Fibroblast of villous mesenchyme (primary cell): ENCODE data around the gene BFSP2. TPM values are rescaled to one million over a fixed set of nuclear protein-coding genes. Genes with fewer than 3 reads are reported as not detected.

Source experiments
- DNase-seq: peaks from one replicate; pipeline ENCODE4 v3.0.0-alpha.2; 2010; ENCODE audit warnings: low read depth
- H3K4me3 ChIP-seq: 2 replicates; pipeline ENCODE4 v1.5.1; 2011; ENCODE audit warnings: low read depth, mild to moderate bottlenecking, low read length
- CTCF ChIP-seq: IDR thresholded peaks from 2 replicates; pipeline ENCODE4 v1.5.1; 2012; ENCODE audit warnings: low read depth, mild to moderate bottlenecking, low read length; ENCODE audit not compliant: insufficient read depth
- total RNA-seq: library from RNA; depleted of rRNA; stranded (reverse); fragments of >200 nt; gene quantifications from 2 replicates; pipeline ENCODE4 v1.2.3, GENCODE V29; 2012

BFSP2 gene
- total RNA-seq, 1 donor: not detected

GRCh38 chr3:133366921-133367320 lies 32.9 kb upstream of the BFSP2 start:
- DNase-seq: no peak
- no peak for TF ChIP-seq CTCF
- no peak overlapping the region for H3K4me3 ChIP-seq

- no peak overlapping the region for H3K4me3 ChIP-seq
- DNase-seq: no peak
- no peak for TF ChIP-seq CTCF
Observed at GRCh38 chr3:133367403-133367802, 32.5 kb upstream of the BFSP2 start.

GRCh38 chr3:133367956-133368355 lies 31.9 kb upstream of the BFSP2 start:
- no peak overlapping the region for H3K4me3 ChIP-seq
- TF ChIP-seq CTCF: no peak
- no peak for DNase-seq

GRCh38 chr3:133368371-133369067 lies 31.3 kb upstream of the BFSP2 start:
- no peak for DNase-seq
- TF ChIP-seq CTCF: no peak
- no peak overlapping the region for H3K4me3 ChIP-seq

- DNase-seq: no peak
- no peak overlapping the region for H3K4me3 ChIP-seq
- TF ChIP-seq CTCF: no peak
Observed at GRCh38 chr3:133369068-133369440, 30.8 kb upstream of the BFSP2 start.

- no peak for TF ChIP-seq CTCF
- no peak for DNase-seq
- no peak overlapping the region for H3K4me3 ChIP-seq
Observed at GRCh38 chr3:133371181-133371580, 28.7 kb upstream of the BFSP2 start.

- no peak for TF ChIP-seq CTCF
- no peak overlapping the region for H3K4me3 ChIP-seq
- no peak for DNase-seq
Observed at GRCh38 chr3:133371676-133372075, 28.2 kb upstream of the BFSP2 start.
